ENCODE results near the gene NTMT2.

NTMT2 gene

DNA sequence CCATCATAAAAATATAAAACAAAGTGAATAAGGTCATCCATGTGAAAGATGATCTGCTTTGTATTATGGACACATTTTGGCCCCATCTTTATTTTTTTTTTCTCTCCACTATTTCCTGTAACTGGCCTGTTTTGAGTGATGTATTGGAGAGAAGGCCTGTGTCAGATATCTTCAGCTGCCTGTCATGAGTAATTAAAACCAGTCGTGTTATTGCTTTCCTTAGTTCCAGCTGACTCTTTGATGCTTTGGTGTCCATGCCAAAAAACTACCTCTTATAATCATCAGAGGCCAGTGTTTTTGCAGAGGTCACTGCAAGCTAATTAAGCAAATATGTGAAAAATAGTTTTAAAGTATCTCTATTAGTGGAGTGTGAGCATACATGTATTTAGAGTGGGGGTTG lies 29.7 kb downstream of the NTMT2 start:
- TF ChIP-seq, protein P1, sequence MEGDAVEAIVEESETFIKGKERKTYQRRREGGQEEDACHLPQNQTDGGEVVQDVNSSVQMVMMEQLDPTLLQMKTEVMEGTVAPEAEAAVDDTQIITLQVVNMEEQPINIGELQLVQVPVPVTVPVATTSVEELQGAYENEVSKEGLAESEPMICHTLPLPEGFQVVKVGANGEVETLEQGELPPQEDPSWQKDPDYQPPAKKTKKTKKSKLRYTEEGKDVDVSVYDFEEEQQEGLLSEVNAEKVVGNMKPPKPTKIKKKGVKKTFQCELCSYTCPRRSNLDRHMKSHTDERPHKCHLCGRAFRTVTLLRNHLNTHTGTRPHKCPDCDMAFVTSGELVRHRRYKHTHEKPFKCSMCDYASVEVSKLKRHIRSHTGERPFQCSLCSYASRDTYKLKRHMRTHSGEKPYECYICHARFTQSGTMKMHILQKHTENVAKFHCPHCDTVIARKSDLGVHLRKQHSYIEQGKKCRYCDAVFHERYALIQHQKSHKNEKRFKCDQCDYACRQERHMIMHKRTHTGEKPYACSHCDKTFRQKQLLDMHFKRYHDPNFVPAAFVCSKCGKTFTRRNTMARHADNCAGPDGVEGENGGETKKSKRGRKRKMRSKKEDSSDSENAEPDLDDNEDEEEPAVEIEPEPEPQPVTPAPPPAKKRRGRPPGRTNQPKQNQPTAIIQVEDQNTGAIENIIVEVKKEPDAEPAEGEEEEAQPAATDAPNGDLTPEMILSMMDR (IDR thresholded peaks at IDR 0.05; ENCODE audit: low read depth, low read length) = no peak
- H3K4me3 ChIP-seq (ENCODE audit: low read depth, low read length) = no peak overlapping the region
- DNase-seq = no peak
- no peaks in the 10 kb centered on the region for H3K36me3 ChIP-seq
- no peaks in the 10 kb centered on the region for H3K27me3 ChIP-seq (ENCODE audit: insufficient read depth, low read depth, severe bottlenecking)
- no peak overlapping the region for H3K27ac ChIP-seq
- no peaks in the 10 kb centered on the region for H3K9me3 ChIP-seq (ENCODE audit: severe bottlenecking)

DNA sequence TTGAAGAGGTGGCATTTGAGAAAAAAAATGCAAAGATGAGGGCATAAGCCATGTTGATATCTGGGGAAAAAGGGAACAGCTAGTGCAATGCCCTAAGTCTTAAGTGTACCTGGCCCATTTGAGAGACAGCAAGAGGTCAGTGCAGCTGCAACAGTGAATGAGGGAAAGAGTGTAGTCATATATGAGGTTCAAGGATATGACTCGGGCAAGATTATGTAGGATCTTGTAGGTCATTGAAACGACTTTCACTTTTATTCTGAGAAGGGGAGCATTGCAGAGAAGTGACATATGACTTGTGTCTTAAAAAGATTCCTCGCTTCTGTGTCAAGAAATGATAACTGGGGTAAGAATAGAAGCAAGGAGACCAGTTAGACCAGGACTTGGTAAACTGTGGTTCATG lies 31.0 kb downstream of the NTMT2 start:
- no peaks in the 10 kb centered on the region for H3K36me3 ChIP-seq
- TF ChIP-seq, protein P1 (IDR thresholded peaks at IDR 0.05; ENCODE audit: low read depth, low read length) = no peak
- H3K9me3 ChIP-seq (ENCODE audit: severe bottlenecking) = no peaks in the 10 kb centered on the region
- H3K4me3 ChIP-seq (ENCODE audit: low read depth, low read length) = no peak overlapping the region
- H3K27me3 ChIP-seq (ENCODE audit: insufficient read depth, low read depth, severe bottlenecking) = no peaks in the 10 kb centered on the region
- H3K27ac ChIP-seq = no peak overlapping the region
- no peak for DNase-seq

DNA sequence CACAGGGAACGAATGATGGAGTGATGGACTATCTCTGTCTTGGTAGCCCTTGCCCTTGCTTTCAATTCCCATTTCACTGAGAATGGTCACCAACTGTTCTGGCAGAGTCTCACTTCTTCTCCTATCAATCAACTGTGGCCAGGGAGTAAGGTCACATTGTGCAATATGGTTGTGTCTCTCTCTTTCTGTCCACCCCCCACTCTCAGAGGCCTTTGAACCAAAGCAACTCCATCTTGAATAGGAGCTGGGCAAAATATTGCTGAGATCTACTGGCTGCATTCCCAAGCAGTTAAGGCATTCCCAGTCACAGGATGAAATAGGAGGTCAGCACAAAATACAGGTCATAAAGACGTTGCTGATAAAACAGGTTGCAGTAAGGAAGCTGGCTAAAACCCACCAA lies 36.7 kb downstream of the NTMT2 start:
- TF ChIP-seq, protein P1 (IDR thresholded peaks at IDR 0.05; ENCODE audit: low read depth, low read length) = no peak
- no peak for DNase-seq
- Histone ChIP-seq H3K9me3 (ENCODE audit: severe bottlenecking) (no peaks in the 10 kb centered on the region), H3K27me3 (ENCODE audit: insufficient read depth, low read depth, severe bottlenecking) (no peaks in the 10 kb centered on the region), H3K4me3 (ENCODE audit: low read depth, low read length) (no peak overlapping the region), H3K27ac (no peak overlapping the region), H3K36me3 (no peaks in the 10 kb centered on the region)

DNA sequence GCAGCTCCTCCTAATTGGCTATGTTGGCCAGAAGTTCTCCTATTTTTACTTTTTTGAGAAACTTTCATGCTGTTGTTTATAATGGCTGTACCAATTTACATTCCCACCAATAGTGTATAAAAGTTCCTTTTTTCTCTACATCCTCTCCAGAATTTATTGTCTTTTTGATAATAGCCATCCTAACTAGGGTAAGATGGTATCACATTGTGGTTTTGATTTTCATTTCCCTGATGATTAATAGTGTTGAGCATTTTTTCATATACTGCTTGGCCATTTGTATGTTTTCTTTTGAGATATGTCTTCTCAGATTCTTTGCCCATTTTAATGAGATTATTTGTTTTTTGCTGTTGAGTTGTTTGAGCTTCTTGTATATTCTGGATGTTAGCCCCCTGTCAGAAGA lies 46.8 kb downstream of the NTMT2 start:
- Histone ChIP-seq H3K9me3 (ENCODE audit: severe bottlenecking) (no peaks in the 10 kb centered on the region), H3K27me3 (ENCODE audit: insufficient read depth, low read depth, severe bottlenecking) (no peaks in the 10 kb centered on the region), H3K27ac (no peak overlapping the region), H3K4me3 (ENCODE audit: low read depth, low read length) (no peak overlapping the region), H3K36me3 (no peaks in the 10 kb centered on the region)
- DNase-seq = no peak
- TF ChIP-seq, protein P1 (IDR thresholded peaks at IDR 0.05; ENCODE audit: low read depth, low read length) = no peak

DNA sequence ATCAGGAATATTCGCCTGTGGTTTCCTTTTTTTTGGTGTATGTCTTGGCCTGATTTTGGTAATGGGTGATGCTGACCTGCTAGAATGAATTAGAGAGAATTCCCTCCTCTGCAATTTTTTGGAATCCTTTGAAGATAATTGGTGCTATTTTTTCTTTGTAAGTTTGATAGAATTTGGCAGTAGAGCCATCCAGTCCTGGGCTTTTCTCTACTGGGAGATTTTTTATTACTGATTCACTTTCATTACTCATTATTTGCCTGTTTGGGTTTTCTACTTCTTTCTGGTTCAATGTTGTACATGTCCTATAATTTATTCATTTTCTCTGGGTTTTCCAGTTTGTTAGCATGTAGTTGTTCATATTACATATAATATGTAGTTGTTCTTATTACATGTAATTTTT lies 48.7 kb downstream of the NTMT2 start:
- H3K36me3 ChIP-seq = no peaks in the 10 kb centered on the region
- H3K9me3 ChIP-seq (ENCODE audit: severe bottlenecking) = no peaks in the 10 kb centered on the region
- H3K27me3 ChIP-seq (ENCODE audit: insufficient read depth, low read depth, severe bottlenecking) = no peaks in the 10 kb centered on the region
- H3K27ac ChIP-seq = no peak overlapping the region
- TF ChIP-seq, protein P1 (IDR thresholded peaks at IDR 0.05; ENCODE audit: low read depth, low read length) = no peak
- DNase-seq = no peak
- H3K4me3 ChIP-seq (ENCODE audit: low read depth, low read length) = no peak overlapping the region

DNA sequence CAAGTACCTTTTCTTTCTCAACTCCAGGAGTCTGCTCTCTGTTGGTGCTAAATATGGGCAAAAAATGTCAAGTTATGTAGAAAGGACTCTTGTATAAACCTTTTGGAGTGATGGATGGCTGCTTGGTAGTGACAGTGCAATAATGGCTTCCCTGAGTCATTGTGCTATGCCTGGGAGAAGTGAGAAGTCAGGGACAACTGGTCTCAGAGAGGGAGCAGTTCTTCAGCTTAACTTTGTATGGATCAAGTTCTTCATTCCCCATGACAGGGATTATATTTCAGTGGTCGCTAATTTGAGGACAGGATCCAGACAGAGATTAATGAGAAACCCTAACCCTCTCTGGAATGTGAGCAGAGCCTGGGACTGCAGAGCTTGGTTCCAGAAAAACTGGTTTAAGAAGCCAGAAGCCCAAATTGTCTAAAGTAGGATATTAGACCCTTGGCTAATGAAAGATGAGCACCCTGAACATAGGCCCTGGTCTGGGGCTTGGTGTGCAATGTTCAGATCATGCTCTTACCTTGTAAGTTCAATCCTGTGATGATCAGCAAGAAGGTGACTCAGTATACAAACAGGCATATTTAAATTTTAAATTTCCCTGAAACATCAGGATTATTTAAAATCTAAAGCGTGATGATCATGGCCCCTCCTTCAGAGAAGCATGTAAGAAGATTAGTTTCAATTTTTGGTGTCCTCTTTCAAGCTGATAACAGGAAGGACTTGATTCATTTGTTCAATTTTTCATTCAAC lies 50.9 kb downstream of the NTMT2 start:
- no peak overlapping the region for H3K4me3 ChIP-seq (ENCODE audit: low read depth, low read length)
- H3K36me3 ChIP-seq = no peaks in the 10 kb centered on the region
- no peaks in the 10 kb centered on the region for H3K27me3 ChIP-seq (ENCODE audit: insufficient read depth, low read depth, severe bottlenecking)
- TF ChIP-seq, protein P1 (IDR thresholded peaks at IDR 0.05; ENCODE audit: low read depth, low read length) = no peak
- no peak overlapping the region for H3K27ac ChIP-seq
- DNase-seq = no peak
- no peaks in the 10 kb centered on the region for H3K9me3 ChIP-seq (ENCODE audit: severe bottlenecking)
